RWPE2 (cell line): Measurements from ENCODE around the gene HDAC8.

ENCODE experiments used
- ATAC-seq: fragments of 200-7000 bp; cut with Tn5 transposase; 3 replicates; pipeline ENCODE4 v1.9.1; 2021; ENCODE audit warnings: low read depth
- DNase-seq: peaks from one replicate; pipeline ENCODE4 v3.0.0-alpha.2; 2020; ENCODE audit warnings: low spot score
- H3K27ac ChIP-seq: fragments of 450-650 bp; 2 replicates; pipeline ENCODE4 v1.5.1; 2017; ENCODE audit warnings: mild to moderate bottlenecking; ENCODE audit not compliant: poor library complexity, severe bottlenecking
- H3K27me3 ChIP-seq: fragments of 250-450 bp; sonication (Bioruptor Pico); 2 replicates; pipeline ENCODE4 v1.5.1; 2021; ENCODE audit warnings: mild to moderate bottlenecking, moderate library complexity; ENCODE audit not compliant: insufficient read depth, poor library complexity, severe bottlenecking
- H3K36me3 ChIP-seq: fragments of 250-450 bp; sonication (Bioruptor Pico); 2 replicates; pipeline ENCODE4 v1.5.1; 2020; ENCODE audit warnings: low read depth, mild to moderate bottlenecking, moderate library complexity
- H3K4me1 ChIP-seq: fragments of 250-450 bp; sonication (Bioruptor Pico); 2 replicates; pipeline ENCODE4 v1.5.1; 2021; ENCODE audit warnings: mild to moderate bottlenecking, moderate library complexity; ENCODE audit not compliant: insufficient read depth, poor library complexity, severe bottlenecking
- H3K4me3 ChIP-seq: fragments of 250-450 bp; sonication (Bioruptor Pico); 2 replicates; pipeline ENCODE4 v1.5.1; 2021; ENCODE audit warnings: mild to moderate bottlenecking, moderate library complexity; ENCODE audit not compliant: severe bottlenecking
- H3K9me3 ChIP-seq: fragments of 250-450 bp; sonication (Bioruptor Pico); 2 replicates; pipeline ENCODE4 v1.5.1; 2021; ENCODE audit warnings: mild to moderate bottlenecking, moderate library complexity; ENCODE audit not compliant: severe bottlenecking
- CTCF ChIP-seq: fragments of 450-650 bp; IDR thresholded peaks from one replicate; pipeline ENCODE4 v1.5.1; 2017; ENCODE audit warnings: mild to moderate bottlenecking, moderate library complexity; ENCODE audit not compliant: poor library complexity, severe bottlenecking

Gene HDAC8

GRCh38 chrX:72349190-72349589, 223.5 kb downstream of the HDAC8 start:
- no peak overlapping the region for H3K4me3 ChIP-seq

GRCh38 chrX:72348247-72348979, 224.2 kb downstream of the HDAC8 start:
- H3K4me3 ChIP-seq = no peak overlapping the region
- no peak overlapping the region for H3K27ac ChIP-seq
- DNase-seq (no peak), ATAC-seq (no peak)
- no peak for TF ChIP-seq CTCF
- H3K36me3 ChIP-seq = no peaks in the 10 kb centered on the region
- no peaks in the 10 kb centered on the region for H3K27me3 ChIP-seq
- H3K9me3 ChIP-seq = no peaks in the 10 kb centered on the region
- H3K4me1 ChIP-seq = no peaks in the 10 kb centered on the region

More at GRCh38 chrX:72349190-72349589, 223.5 kb downstream of the HDAC8 start:
- H3K27ac ChIP-seq = no peak overlapping the region
- H3K9me3 ChIP-seq = no peaks in the 10 kb centered on the region
- TF ChIP-seq CTCF = no peak
- no peak for ATAC-seq
- no peak for DNase-seq
- H3K36me3 ChIP-seq = no peaks in the 10 kb centered on the region
- H3K27me3 ChIP-seq = no peaks in the 10 kb centered on the region
- no peaks in the 10 kb centered on the region for H3K4me1 ChIP-seq

GRCh38 chrX:72347366-72347765, 225.3 kb downstream of the HDAC8 start:
- Histone ChIP-seq H3K36me3 (no peaks in the 10 kb centered on the region), H3K27ac (no peak overlapping the region), H3K27me3 (no peaks in the 10 kb centered on the region), H3K4me1 (no peaks in the 10 kb centered on the region), H3K9me3 (no peaks in the 10 kb centered on the region), H3K4me3 (no peak overlapping the region)
- ATAC-seq = no peak
- TF ChIP-seq CTCF = no peak
- no peak for DNase-seq

- Histone ChIP-seq H3K27me3 (no peaks in the 10 kb centered on the region), H3K9me3 (no peaks in the 10 kb centered on the region), H3K36me3 (no peaks in the 10 kb centered on the region), H3K4me3 (no peak overlapping the region), H3K27ac (no peak overlapping the region), H3K4me1 (no peaks in the 10 kb centered on the region)
- TF ChIP-seq CTCF = no peak
- ATAC-seq = no peak
- DNase-seq = no peak
Observed at GRCh38 chrX:72346302-72346949, 226.2 kb downstream of the HDAC8 start.

GRCh38 chrX:72340626-72341025, 232.0 kb downstream of the HDAC8 start:
- Histone ChIP-seq H3K36me3 (no peaks in the 10 kb centered on the region), H3K4me3 (no peak overlapping the region), H3K27ac (no peak overlapping the region), H3K4me1 (no peaks in the 10 kb centered on the region), H3K9me3 (no peaks in the 10 kb centered on the region), H3K27me3 (no peaks in the 10 kb centered on the region)
- TF ChIP-seq CTCF = no peak
- ATAC-seq (no peak), DNase-seq (no peak)
